ENCODE data around the gene PRKCQ. TPM values are rescaled to one million over a fixed set of nuclear protein-coding genes. Genes with fewer than 3 reads are reported as not detected.

The PRKCQ gene
- total and polyA plus RNA-seq, 2 of the 4 experiments (the other 2 are of a cell fraction): under 0.01 to 0.03 TPM

DNA sequence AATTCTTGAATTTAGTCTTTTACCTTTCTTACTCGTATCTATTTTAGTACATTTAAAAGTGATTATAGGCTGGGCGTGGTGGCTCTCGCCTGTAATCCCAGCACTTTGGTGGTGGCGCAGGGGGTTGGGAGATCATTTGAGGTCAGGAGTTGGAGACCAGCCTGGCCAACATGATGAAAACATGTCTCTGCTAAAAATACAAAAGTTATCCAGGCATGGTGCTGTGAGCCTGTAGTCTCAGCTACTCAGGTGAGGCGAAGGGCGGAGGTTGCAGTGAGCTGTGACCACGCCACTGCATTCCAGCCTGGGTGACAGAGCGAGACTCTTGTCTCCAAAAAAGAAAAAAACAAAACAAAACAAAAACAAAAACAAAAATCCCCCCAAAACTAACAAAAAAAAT is 12.2 kb downstream of the PRKCQ start:
- no peaks in the 10 kb centered on the region for H3K9me3 ChIP-seq (ENCODE audit: control insufficient read depth, insufficient read depth, low read length)
- DNase-seq (no peak), ATAC-seq (ENCODE audit: low read depth) (no peak)
- TF ChIP-seq FOS (IDR thresholded peaks at IDR 0.05; ENCODE audit: low read depth, low read length) (no peak), MAZ (IDR thresholded peaks at IDR 0.05; ENCODE audit: borderline replicate concordance, low read depth, low read length) (no peak), POLR2A (IDR thresholded peaks at IDR 0.05; ENCODE audit: low read depth, low read length) (no peak)
- no peaks in the 10 kb centered on the region for H3K4me1 ChIP-seq (ENCODE audit: control insufficient read depth, insufficient read depth, low read length)
- no peak overlapping the region for H2BK120ac ChIP-seq (ENCODE audit: low read depth, low read length)
- H3K18ac ChIP-seq (ENCODE audit: low read depth, low read length): no peak overlapping the region
- BruUV-seq (replicated peaks): no TSS peak
- intact Hi-C loops (cut with micrococcal nuclease): loop anchor here (1.0 kb wide), 1 partner anchor 42 kb away; no protein-coding TSS in a partner anchor
- H2BK20ac ChIP-seq (ENCODE audit: low read depth, low read length): no peak overlapping the region
- dilution Hi-C loops (cut with HindIII; ENCODE audit: low sequenced_read_pairs, unreplicated experiment): no loop called here
- H2BK15ac ChIP-seq (ENCODE audit: low read depth, low read length): no peak overlapping the region
- H3K27me3 ChIP-seq (ENCODE audit: control insufficient read depth, insufficient read depth, low read length): peaks cover 4% of the 10 kb centered on the region; the same call in 1 of the 2 replicates
- H4K91ac ChIP-seq (ENCODE audit: insufficient read depth, low read depth, low read length): no peak overlapping the region
- H4K20me1 ChIP-seq (ENCODE audit: insufficient read depth, low read length): no peaks in the 10 kb centered on the region
- WGBS, 2 experiments (ENCODE audit: extremely low coverage in 2 of 2, insufficient read length in 1 of 2): 100% methylated on average over 1 of the region's 8 CpGs; no CpG with 5 or more reads in 1 of the 2 experiments
- H3K9me1 ChIP-seq (ENCODE audit: insufficient read depth, low read length): no peaks in the 10 kb centered on the region
- no peak overlapping the region for H3K4me2 ChIP-seq (ENCODE audit: low read depth, low read length)
- H3K4me3 ChIP-seq (ENCODE audit: insufficient read depth, low read depth, low read length): no peak overlapping the region
- no peak overlapping the region for H4K5ac ChIP-seq (ENCODE audit: low read depth, low read length)
- H3K56ac ChIP-seq (ENCODE audit: extremely low read depth, insufficient read depth, low read length): no peak overlapping the region
- no peak overlapping the region for H3K4ac ChIP-seq (ENCODE audit: low read depth, low read length)
- no peak overlapping the region for H3K14ac ChIP-seq (replicated peaks; ENCODE audit: low read depth, low read length)
- ChIA-PET CTCF (no interaction called here), POLR2A (ENCODE audit: unreplicated experiment) (no interaction called here)
- no peak overlapping the region for H2BK5ac ChIP-seq (ENCODE audit: low read depth, low read length, poor library complexity, severe bottlenecking)
- H3K27ac ChIP-seq (ENCODE audit: insufficient read depth, low read length): no peak overlapping the region
- H2AK5ac ChIP-seq (ENCODE audit: low read depth, low read length): no peak overlapping the region
- H3K9ac ChIP-seq (ENCODE audit: low read depth, low read length): no peak overlapping the region
- in situ Hi-C loops (cut with MboI; ENCODE audit: low sequenced_read_pairs): no loop called here
- H2AK9ac ChIP-seq (replicated peaks; ENCODE audit: low read depth, low read length, poor library complexity): no peak overlapping the region
- H3K36me3 ChIP-seq (ENCODE audit: control insufficient read depth, insufficient read depth, low read length): no peaks in the 10 kb centered on the region
- H4K8ac ChIP-seq (ENCODE audit: low read depth in 2 of 2, low read length in 2 of 2): no peak overlapping the region
- H3K79me1 ChIP-seq (ENCODE audit: low read depth in 1 of 2, low read length in 2 of 2): no peaks in the 10 kb centered on the region
- no peak overlapping the region for H2AFZ ChIP-seq (replicated peaks; ENCODE audit: low read length, poor library complexity)
- no peak overlapping the region for H3K23ac ChIP-seq (ENCODE audit: low read depth, low read length)
